Measurements from ENCODE around the gene SDF2.
A peak's percentile ranks its signal among the peaks of the same experiment; 100 is the strongest.

Gene SDF2

DNA sequence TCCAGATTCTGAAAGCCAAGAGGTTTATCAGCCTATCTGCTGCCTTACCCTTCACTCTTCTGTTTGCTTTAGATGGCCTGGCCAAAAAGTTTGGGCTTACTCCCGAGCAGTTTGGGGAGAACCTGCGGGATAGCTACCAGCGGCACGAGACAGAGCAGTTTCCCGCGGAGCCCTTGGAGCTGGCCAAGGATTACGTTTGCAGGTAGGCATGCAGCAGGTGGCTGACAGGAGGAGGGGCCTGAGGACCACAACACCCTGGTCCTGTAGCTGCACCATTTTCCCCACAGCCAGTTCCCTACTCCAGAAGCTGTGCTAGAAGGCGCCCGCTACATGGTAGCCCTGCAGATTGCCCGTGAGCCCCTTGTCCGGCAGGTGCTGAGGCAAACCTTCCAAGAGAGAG is 20.9 kb upstream of the SDF2 start:
- TF ChIP-seq YY1 (IDR thresholded peaks at IDR 0.05; ENCODE audit: low read depth) (no peak), TEAD4 (IDR thresholded peaks at IDR 0.05) (peak; percentile 53), NFIC (IDR thresholded peaks at IDR 0.05) (peak; percentile 64)
- TF ChIP-seq, protein P1, sequence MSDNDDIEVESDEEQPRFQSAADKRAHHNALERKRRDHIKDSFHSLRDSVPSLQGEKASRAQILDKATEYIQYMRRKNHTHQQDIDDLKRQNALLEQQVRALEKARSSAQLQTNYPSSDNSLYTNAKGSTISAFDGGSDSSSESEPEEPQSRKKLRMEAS (IDR thresholded peaks at IDR 0.05) = peak; percentile 29; the same call in 1 of the 2 replicates

DNA sequence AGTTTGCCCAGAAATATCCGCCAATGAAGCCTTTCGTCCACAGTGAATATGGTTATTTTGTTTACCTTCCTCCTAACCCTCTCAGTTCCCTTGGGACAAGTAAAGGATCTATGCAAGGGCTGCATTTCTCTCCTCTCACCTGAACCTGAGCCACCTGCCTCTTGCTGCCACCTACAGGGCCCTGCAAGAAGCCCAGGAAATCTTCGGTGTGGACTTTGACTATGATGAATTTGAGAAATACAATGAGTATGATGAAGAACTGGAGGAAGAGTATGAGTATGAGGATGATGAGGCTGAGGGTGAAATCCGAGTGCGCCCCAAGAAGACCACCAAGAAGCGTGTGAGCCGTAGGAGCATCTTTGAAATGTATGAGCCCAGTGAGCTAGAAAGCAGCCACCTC is 14.3 kb upstream of the SDF2 start:
- TF ChIP-seq TEAD4 (IDR thresholded peaks at IDR 0.05) (no peak), CEBPB (IDR thresholded peaks at IDR 0.05) (no peak), EP300 (IDR thresholded peaks at IDR 0.05; ENCODE audit: borderline replicate concordance) (no peak), RAD21 (IDR thresholded peaks at IDR 0.05; ENCODE audit: low read depth) (peak; percentile 41), CREB1 (IDR thresholded peaks at IDR 0.05; ENCODE audit: low read depth) (no peak)

DNA sequence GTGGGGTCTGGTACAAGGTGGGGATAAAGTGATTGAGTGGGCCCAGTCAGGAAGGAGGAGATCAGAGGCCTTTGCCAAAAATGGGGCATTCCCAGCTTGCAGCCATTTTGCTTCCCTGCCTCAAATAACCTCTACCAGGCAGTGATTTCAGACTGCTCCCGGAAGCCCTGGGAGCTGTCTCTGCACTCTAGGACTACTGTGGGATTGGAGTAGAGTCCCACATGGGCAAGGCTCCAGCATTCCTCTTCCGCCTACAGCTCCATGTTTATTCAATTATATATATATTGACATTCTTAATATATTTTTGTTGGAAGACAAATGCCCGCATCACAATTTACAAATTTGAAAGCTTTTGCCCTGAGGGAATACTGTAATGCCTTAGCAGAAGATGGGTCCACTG is 13.8 kb upstream of the SDF2 start:
- TF ChIP-seq TEAD4 (IDR thresholded peaks at IDR 0.05) = no peak
- TF ChIP-seq EP300 (IDR thresholded peaks at IDR 0.05; ENCODE audit: borderline replicate concordance) = no peak
- no peak for TF ChIP-seq TAF1 (IDR thresholded peaks at IDR 0.05; ENCODE audit: low read depth)
- TF ChIP-seq EGR1 (IDR thresholded peaks at IDR 0.05) = no peak
- TF ChIP-seq, protein P2, sequence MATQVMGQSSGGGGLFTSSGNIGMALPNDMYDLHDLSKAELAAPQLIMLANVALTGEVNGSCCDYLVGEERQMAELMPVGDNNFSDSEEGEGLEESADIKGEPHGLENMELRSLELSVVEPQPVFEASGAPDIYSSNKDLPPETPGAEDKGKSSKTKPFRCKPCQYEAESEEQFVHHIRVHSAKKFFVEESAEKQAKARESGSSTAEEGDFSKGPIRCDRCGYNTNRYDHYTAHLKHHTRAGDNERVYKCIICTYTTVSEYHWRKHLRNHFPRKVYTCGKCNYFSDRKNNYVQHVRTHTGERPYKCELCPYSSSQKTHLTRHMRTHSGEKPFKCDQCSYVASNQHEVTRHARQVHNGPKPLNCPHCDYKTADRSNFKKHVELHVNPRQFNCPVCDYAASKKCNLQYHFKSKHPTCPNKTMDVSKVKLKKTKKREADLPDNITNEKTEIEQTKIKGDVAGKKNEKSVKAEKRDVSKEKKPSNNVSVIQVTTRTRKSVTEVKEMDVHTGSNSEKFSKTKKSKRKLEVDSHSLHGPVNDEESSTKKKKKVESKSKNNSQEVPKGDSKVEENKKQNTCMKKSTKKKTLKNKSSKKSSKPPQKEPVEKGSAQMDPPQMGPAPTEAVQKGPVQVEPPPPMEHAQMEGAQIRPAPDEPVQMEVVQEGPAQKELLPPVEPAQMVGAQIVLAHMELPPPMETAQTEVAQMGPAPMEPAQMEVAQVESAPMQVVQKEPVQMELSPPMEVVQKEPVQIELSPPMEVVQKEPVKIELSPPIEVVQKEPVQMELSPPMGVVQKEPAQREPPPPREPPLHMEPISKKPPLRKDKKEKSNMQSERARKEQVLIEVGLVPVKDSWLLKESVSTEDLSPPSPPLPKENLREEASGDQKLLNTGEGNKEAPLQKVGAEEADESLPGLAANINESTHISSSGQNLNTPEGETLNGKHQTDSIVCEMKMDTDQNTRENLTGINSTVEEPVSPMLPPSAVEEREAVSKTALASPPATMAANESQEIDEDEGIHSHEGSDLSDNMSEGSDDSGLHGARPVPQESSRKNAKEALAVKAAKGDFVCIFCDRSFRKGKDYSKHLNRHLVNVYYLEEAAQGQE (IDR thresholded peaks at IDR 0.05; ENCODE audit: low read depth) = no peak
- no peak for TF ChIP-seq CREB1 (IDR thresholded peaks at IDR 0.05; ENCODE audit: low read depth)
- TF ChIP-seq RAD21 (IDR thresholded peaks at IDR 0.05; ENCODE audit: low read depth) = no peak
- no peak for TF ChIP-seq FOXM1 (IDR thresholded peaks at IDR 0.05; ENCODE audit: borderline replicate concordance, low read depth)
- TF ChIP-seq YY1 (IDR thresholded peaks at IDR 0.05; ENCODE audit: low read depth) = no peak
- no peak for TF ChIP-seq TCF12 (IDR thresholded peaks at IDR 0.05; ENCODE audit: low read depth)
- TF ChIP-seq, protein P3, sequence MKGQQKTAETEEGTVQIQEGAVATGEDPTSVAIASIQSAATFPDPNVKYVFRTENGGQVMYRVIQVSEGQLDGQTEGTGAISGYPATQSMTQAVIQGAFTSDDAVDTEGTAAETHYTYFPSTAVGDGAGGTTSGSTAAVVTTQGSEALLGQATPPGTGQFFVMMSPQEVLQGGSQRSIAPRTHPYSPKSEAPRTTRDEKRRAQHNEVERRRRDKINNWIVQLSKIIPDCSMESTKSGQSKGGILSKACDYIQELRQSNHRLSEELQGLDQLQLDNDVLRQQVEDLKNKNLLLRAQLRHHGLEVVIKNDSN (IDR thresholded peaks at IDR 0.05) = no peak
- no peak for TF ChIP-seq CEBPB (IDR thresholded peaks at IDR 0.05)
- TF ChIP-seq ZBTB7A (IDR thresholded peaks at IDR 0.05; ENCODE audit: low read depth) = no peak
- no peak for TF ChIP-seq NFIC (IDR thresholded peaks at IDR 0.05)
- TF ChIP-seq, protein P1 (IDR thresholded peaks at IDR 0.05) = no peak

DNA sequence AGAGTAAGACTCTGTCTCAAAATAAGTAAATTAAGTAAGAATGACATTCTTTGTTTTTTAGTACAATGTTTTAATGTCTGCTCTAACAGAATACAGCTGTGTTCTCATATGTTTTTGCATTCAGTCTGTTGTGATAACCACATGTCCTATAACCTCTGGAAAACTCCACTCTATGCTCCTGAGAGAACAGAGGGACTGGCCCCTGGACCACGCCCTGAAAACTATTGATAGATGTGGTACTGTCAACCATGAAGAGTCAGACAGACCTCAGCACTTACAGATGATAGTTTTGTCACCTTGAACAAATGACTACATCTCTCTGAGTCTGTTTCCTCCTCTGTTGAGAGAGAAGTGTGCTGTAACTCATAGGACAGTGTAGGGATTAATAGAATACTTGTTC is 8.2 kb upstream of the SDF2 start:
- TF ChIP-seq CEBPB (IDR thresholded peaks at IDR 0.05) (no peak), CREB1 (IDR thresholded peaks at IDR 0.05; ENCODE audit: low read depth) (no peak), TEAD4 (IDR thresholded peaks at IDR 0.05) (no peak), YY1 (IDR thresholded peaks at IDR 0.05; ENCODE audit: low read depth) (no peak), FOXM1 (IDR thresholded peaks at IDR 0.05; ENCODE audit: borderline replicate concordance, low read depth) (no peak), RAD21 (IDR thresholded peaks at IDR 0.05; ENCODE audit: low read depth) (no peak), TAF1 (IDR thresholded peaks at IDR 0.05; ENCODE audit: low read depth) (no peak)
- TF ChIP-seq, protein P1 (IDR thresholded peaks at IDR 0.05) = no peak

DNA sequence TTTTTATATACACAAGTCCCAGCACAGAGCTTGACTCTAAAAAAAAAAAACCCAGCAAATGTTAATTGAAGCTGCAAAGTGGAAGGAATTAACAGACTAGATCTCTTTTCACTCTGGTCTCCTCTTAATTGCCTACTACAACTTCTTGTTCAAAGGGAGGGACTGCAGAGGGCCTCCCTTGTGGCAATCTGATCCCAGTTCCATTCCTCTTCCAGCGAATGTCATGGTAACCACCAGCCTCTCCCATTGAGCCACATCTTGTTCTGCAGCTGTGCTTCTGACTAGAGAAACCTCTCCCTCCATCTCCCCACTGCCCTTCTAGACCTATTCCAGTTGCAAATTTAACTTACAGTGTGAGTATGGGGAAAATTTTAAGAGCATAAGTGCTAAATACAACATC is 6.2 kb upstream of the SDF2 start:
- TF ChIP-seq, protein P3 (IDR thresholded peaks at IDR 0.05) = no peak
- TF ChIP-seq RAD21 (IDR thresholded peaks at IDR 0.05; ENCODE audit: low read depth) = no peak
- TF ChIP-seq TCF12 (IDR thresholded peaks at IDR 0.05; ENCODE audit: low read depth) = no peak
- no peak for TF ChIP-seq TAF1 (IDR thresholded peaks at IDR 0.05; ENCODE audit: low read depth)
- no peak for TF ChIP-seq ZBTB7A (IDR thresholded peaks at IDR 0.05; ENCODE audit: low read depth)
- TF ChIP-seq FOXM1 (IDR thresholded peaks at IDR 0.05; ENCODE audit: borderline replicate concordance, low read depth) = no peak
- TF ChIP-seq EGR1 (IDR thresholded peaks at IDR 0.05) = no peak
- no peak for TF ChIP-seq TEAD4 (IDR thresholded peaks at IDR 0.05)
- no peak for TF ChIP-seq NFIC (IDR thresholded peaks at IDR 0.05)
- TF ChIP-seq YY1 (IDR thresholded peaks at IDR 0.05; ENCODE audit: low read depth) = no peak
- TF ChIP-seq, protein P1 (IDR thresholded peaks at IDR 0.05) = no peak

DNA sequence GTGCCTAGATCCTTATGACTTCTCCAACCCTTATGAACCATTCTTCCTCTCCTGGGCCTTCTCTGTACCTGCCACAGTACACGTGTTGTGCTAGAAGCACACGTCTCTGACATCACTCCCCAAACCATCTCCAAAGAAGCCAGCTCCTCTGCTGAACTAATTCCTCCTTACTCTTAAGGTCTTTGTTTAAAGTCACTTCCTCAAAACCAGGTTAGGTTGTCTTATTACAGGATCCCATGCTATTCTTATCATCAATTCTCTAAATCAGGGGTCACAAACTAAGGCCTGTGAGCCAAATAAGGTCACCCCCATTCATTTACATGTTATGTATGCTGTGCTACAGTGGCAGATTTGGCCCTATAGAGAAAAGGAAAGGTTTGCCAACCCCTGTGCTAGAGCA is 4.3 kb upstream of the SDF2 start:
- TF ChIP-seq YY1 (IDR thresholded peaks at IDR 0.05; ENCODE audit: low read depth) = no peak
- TF ChIP-seq, protein P3 (IDR thresholded peaks at IDR 0.05) = no peak
- no peak for TF ChIP-seq EP300 (IDR thresholded peaks at IDR 0.05; ENCODE audit: borderline replicate concordance)
- no peak for TF ChIP-seq FOXM1 (IDR thresholded peaks at IDR 0.05; ENCODE audit: borderline replicate concordance, low read depth)
- TF ChIP-seq EGR1 (IDR thresholded peaks at IDR 0.05) = no peak
- TF ChIP-seq CEBPB (IDR thresholded peaks at IDR 0.05) = no peak
- no peak for TF ChIP-seq TEAD4 (IDR thresholded peaks at IDR 0.05)
- TF ChIP-seq CREB1 (IDR thresholded peaks at IDR 0.05; ENCODE audit: low read depth) = no peak
- TF ChIP-seq, protein P2 (IDR thresholded peaks at IDR 0.05; ENCODE audit: low read depth) = no peak
- TF ChIP-seq NFIC (IDR thresholded peaks at IDR 0.05) = no peak
- TF ChIP-seq, protein P1 (IDR thresholded peaks at IDR 0.05) = no peak
- TF ChIP-seq ZBTB7A (IDR thresholded peaks at IDR 0.05; ENCODE audit: low read depth) = no peak
- TF ChIP-seq TAF1 (IDR thresholded peaks at IDR 0.05; ENCODE audit: low read depth) = no peak
- TF ChIP-seq RAD21 (IDR thresholded peaks at IDR 0.05; ENCODE audit: low read depth) = no peak

Measured in Ishikawa (cell line).